K562 (cell line): ENCODE data around the gene ABLIM1. TPM values are rescaled to one million over a fixed set of nuclear protein-coding genes. Genes with fewer than 3 reads are reported as not detected.

Experiments
- ATAC-seq: fragments of 200-7000 bp; cut with Tn5 transposase; 3 replicates; pipeline ENCODE4 v1.9.1; 2020; ENCODE audit warnings: moderate library complexity
- BruUV-seq: library from RNA; stranded (reverse); fragments of 400-500 nt; replicated peaks from 2 replicates; lab custom pipeline; 2021; lab: Mats Ljungman, UMichigan
- CTCF ChIA-PET: fragments of 300-600 bp; formaldehyde crosslinking; extraction: SDS; loops from one replicate; lab custom pipeline; 2021; ENCODE audit warnings: low intra/inter-chr PET ratio; lab: Yijun Ruan, JAX
- POLR2A ChIA-PET: fragments of 300-600, 350-650 bp; sonication (Branson Sonifier 250); formaldehyde crosslinking; extraction: SDS; loops from one replicate; lab custom pipeline; 2021; ENCODE audit warnings: antibody characterized with exemption, inconsistent platforms; lab: Yijun Ruan, JAX
- DNase-seq, 4 experiments: peaks; one replicate each; pipeline versions ENCODE4 v3.0.0 to v3.0.0-alpha.2; 2011 to 2018; ENCODE audit warnings: low spot score in 3 of 4, mixed read lengths in 3 of 4; ENCODE audit errors: extremely low read depth in 1 of 4
- FAIRE-seq: peaks from 2 replicates; lab custom pipeline; 2011; peaks lifted over from hg19 to GRCh38; lab: Jason Lieb, UNC
- H2AFZ ChIP-seq: 2 replicates; pipeline ENCODE4 v1.6.0; 2011; ENCODE audit warnings: low read depth, low read length, control low read depth, inconsistent platforms
- H3K27ac ChIP-seq: fragments of 200-600 bp; 3 replicates; pipeline ENCODE4 v1.8.0; 2011; ENCODE audit warnings: low read depth, mild to moderate bottlenecking, control low read depth, inconsistent platforms, low read length, moderate library complexity, mixed read lengths; ENCODE audit errors: extremely low read depth
- H3K27me3 ChIP-seq, 2 experiments: fragments of 300-600 bp in 1 of 2; 2 replicates in 1 of 2; 3 replicates in 1 of 2; pipeline versions ENCODE4 v1.6.0 to v1.8.0; 2011; ENCODE audit warnings: inconsistent platforms in 2 of 2, low read length in 2 of 2, mild to moderate bottlenecking in 1 of 2, mixed read lengths in 1 of 2, moderate library complexity in 1 of 2; ENCODE audit not compliant: control insufficient read depth in 2 of 2, insufficient read depth in 2 of 2
- H3K36me3 ChIP-seq: fragments of 300-600 bp; 3 replicates; pipeline ENCODE4 v1.8.0; 2011; ENCODE audit warnings: mild to moderate bottlenecking, low read length, inconsistent platforms; ENCODE audit not compliant: control insufficient read depth, insufficient read depth
- H3K4me1 ChIP-seq, 2 experiments: fragments of 200-600 bp in 1 of 2; replicated peaks in 1 of 2; 2 replicates in 1 of 2; 3 replicates in 1 of 2; pipeline versions ENCODE4 v1.5.1 to v1.8.0; 2011; ENCODE audit warnings: inconsistent platforms in 2 of 2, low read length in 2 of 2, mild to moderate bottlenecking in 1 of 2, mixed read lengths in 1 of 2, moderate library complexity in 1 of 2; ENCODE audit not compliant: control insufficient read depth in 2 of 2, insufficient read depth in 2 of 2
- H3K4me2 ChIP-seq: 2 replicates; pipeline ENCODE4 v1.6.1; 2011; ENCODE audit warnings: low read length, control low read depth, inconsistent platforms, mixed read lengths; ENCODE audit not compliant: insufficient read depth
- H3K4me3 ChIP-seq: fragments of 200-600 bp; sonication (generic), shearing (Covaris generic); 2 replicates; pipeline ENCODE4 v1.5.1; 2016; ENCODE audit warnings: control low read depth, inconsistent platforms
- H3K79me2 ChIP-seq: fragments of 200-600 bp; 3 replicates; pipeline ENCODE4 v1.8.0; 2011; ENCODE audit warnings: low read length, inconsistent platforms; ENCODE audit not compliant: control insufficient read depth, insufficient read depth
- H3K9ac ChIP-seq, 2 experiments: 2 replicates each; pipeline versions ENCODE4 v1.6.0 to v1.6.1; 2011; ENCODE audit warnings: low read depth in 2 of 2, low read length in 2 of 2, control low read depth in 1 of 2, inconsistent platforms in 1 of 2, mild to moderate bottlenecking in 1 of 2, mixed read lengths in 1 of 2; ENCODE audit not compliant: insufficient read depth in 1 of 2
- H3K9me1 ChIP-seq: one replicate; pipeline ENCODE4 v1.6.0; 2011; ENCODE audit warnings: inconsistent platforms, mild to moderate bottlenecking, low read length, moderate library complexity; ENCODE audit not compliant: control insufficient read depth, insufficient read depth
- H3K9me3 ChIP-seq: replicated peaks from 2 replicates; pipeline ENCODE4 v1.5.1; 2011; ENCODE audit warnings: low read depth, low read length, inconsistent platforms; ENCODE audit not compliant: control insufficient read depth, insufficient read depth
- H4K20me1 ChIP-seq: replicated peaks from 2 replicates; pipeline ENCODE4 v1.6.1; 2011; ENCODE audit warnings: low read length, inconsistent platforms, mixed read lengths; ENCODE audit not compliant: control insufficient read depth, insufficient read depth
- DACH1 ChIP-seq: fragments of 450-650 bp; IDR thresholded peaks from 2 replicates; pipeline ENCODE4 v1.6.1; 2018; ENCODE audit not compliant: partially characterized antibody
- EHMT2 ChIP-seq: fragments of 450-650 bp; IDR thresholded peaks from 2 replicates; pipeline ENCODE4 v1.6.1; 2018; ENCODE audit warnings: antibody characterized with exemption
- NBN ChIP-seq: fragments of 450-650 bp; IDR thresholded peaks from 2 replicates; pipeline ENCODE4 v1.6.1; 2016; ENCODE audit warnings: low read depth, mild to moderate bottlenecking
- POLR2A ChIP-seq: fragments of 450-650 bp; conservative IDR thresholded peaks from 2 replicates; pipeline ENCODE4 v1.6.1; 2016
- RBM34 ChIP-seq: fragments of 200-400 bp; formaldehyde crosslinking; IDR thresholded peaks from 2 replicates; pipeline ENCODE4 v1.6.1; 2018; ENCODE audit warnings: low read length, borderline replicate concordance; ENCODE audit not compliant: insufficient read depth
- SIRT6 ChIP-seq: IDR thresholded peaks from one replicate; pipeline ENCODE4 v1.6.1; 2012; ENCODE audit warnings: low read depth, mild to moderate bottlenecking, control low read depth, inconsistent platforms, low read length, moderate library complexity
- U2AF2 ChIP-seq: fragments of 200-400 bp; formaldehyde crosslinking; optimal IDR thresholded peaks from 2 replicates; pipeline ENCODE3; 2017; ENCODE audit warnings: low read depth, mild to moderate bottlenecking, low read length
- ZNF41 ChIP-seq: fragments of 250-450 bp; sonication (Bioruptor Pico); conservative IDR thresholded peaks from 2 replicates; pipeline ENCODE4 v1.4.0; 2020; ENCODE audit warnings: mild to moderate bottlenecking
- ZNF589 ChIP-seq: fragments of 200-800 bp; sonication (Bioruptor generic); IDR thresholded peaks from 2 replicates; pipeline ENCODE4 v1.6.1; 2016; ENCODE audit warnings: low read depth, missing genetic modification characterization, missing compliant biosample characterization
- ZNF76 ChIP-seq: fragments of 250-450 bp; sonication (Bioruptor Pico); IDR thresholded peaks from 2 replicates; pipeline ENCODE4 v1.4.0; 2020; ENCODE audit warnings: mild to moderate bottlenecking, moderate library complexity, borderline replicate concordance
- WGBS: fragments of 100-300 bp; shearing (Covaris generic); methylation state at CpG from one replicate; pipeline ENCODE4 v1.1.6; 2016; ENCODE audit warnings: low coverage, mixed read lengths; ENCODE audit not compliant: insufficient coverage; ENCODE audit errors: missing lambda C conversion rate; 5-methylcytosine and 5-hydroxymethylcytosine counted together
- in situ Hi-C: fragments of 300-500 bp; cut with MboI; formaldehyde crosslinking; loops from 4 replicates; pipeline ENCODE4 v1.15.0; 2018; ENCODE audit warnings: inconsistent platforms, mixed read lengths
- intact Hi-C: fragments of 100-400 bp; cut with micrococcal nuclease; formaldehyde crosslinking; loops from 2 replicates; pipeline ENCODE4 v1.14.2; 2022
- polyA plus RNA-seq, 8 experiments: library from polyadenylated mRNA; depleted of rRNA in 4 of 8; stranded (reverse) in 5 of 8; unstranded in 3 of 8; fragments of >200 nt; fragmentation: Nextera tagmentation in 2 of 8; fragmentation: Illumina TruSeq in 1 of 8; extraction: Ambion mirVana in 2 of 8; extraction: Trizol in 1 of 8; gene quantifications; 2 replicates each; pipeline versions ENCODE4 v1.2.1 to v1.2.3, GENCODE V29; 2011 to 2014; ENCODE audit warnings: inconsistent platforms in 1 of 8, missing spikeins in 1 of 8
- total RNA-seq, 7 experiments: library from RNA; depleted of rRNA in 6 of 7; stranded (reverse); fragments of >200 nt in 6 of 7; fragmentation: Illumina TruSeq in 2 of 7; extraction: Trizol in 2 of 7; gene quantifications; 2 replicates each; pipeline versions ENCODE4 v1.2.1 to v1.2.3, GENCODE V29; 2011 to 2021; ENCODE audit warnings: low replicate concordance in 1 of 7
- TF ChIP-seq, protein P1 (sequence below): fragments of 250-450 bp; sonication (Bioruptor Pico); IDR thresholded peaks from 2 replicates; pipeline ENCODE4 v1.5.0; 2021
- TF ChIP-seq, protein P2 (sequence below), 2 experiments: fragments of 150-350 bp in 1 of 2; IDR thresholded peaks; 2 replicates each; pipeline ENCODE4 v1.6.1; 2012 to 2016; ENCODE audit warnings: low read depth in 2 of 2, low read length in 2 of 2, mild to moderate bottlenecking in 1 of 2, moderate library complexity in 1 of 2
- TF ChIP-seq, protein P3 (sequence below): fragments of 450-650 bp; IDR thresholded peaks from 2 replicates; pipeline ENCODE4 v1.6.1; 2014; ENCODE audit warnings: low read depth, mild to moderate bottlenecking, moderate library complexity, borderline replicate concordance
- TF ChIP-seq, protein P4 (sequence below): fragments of 450-650 bp; formaldehyde crosslinking; IDR thresholded peaks from 2 replicates; pipeline ENCODE4 v1.4.0; 2020; ENCODE audit warnings: mild to moderate bottlenecking, moderate library complexity

ABLIM1 gene
- total and polyA plus RNA-seq, 9 of the 15 experiments (the other 6 are each of a cell fraction or from before 2014, with no cell fraction given), result 0.07 to 0.49 (median 0.14) TPM; not detected in 6

DNA sequence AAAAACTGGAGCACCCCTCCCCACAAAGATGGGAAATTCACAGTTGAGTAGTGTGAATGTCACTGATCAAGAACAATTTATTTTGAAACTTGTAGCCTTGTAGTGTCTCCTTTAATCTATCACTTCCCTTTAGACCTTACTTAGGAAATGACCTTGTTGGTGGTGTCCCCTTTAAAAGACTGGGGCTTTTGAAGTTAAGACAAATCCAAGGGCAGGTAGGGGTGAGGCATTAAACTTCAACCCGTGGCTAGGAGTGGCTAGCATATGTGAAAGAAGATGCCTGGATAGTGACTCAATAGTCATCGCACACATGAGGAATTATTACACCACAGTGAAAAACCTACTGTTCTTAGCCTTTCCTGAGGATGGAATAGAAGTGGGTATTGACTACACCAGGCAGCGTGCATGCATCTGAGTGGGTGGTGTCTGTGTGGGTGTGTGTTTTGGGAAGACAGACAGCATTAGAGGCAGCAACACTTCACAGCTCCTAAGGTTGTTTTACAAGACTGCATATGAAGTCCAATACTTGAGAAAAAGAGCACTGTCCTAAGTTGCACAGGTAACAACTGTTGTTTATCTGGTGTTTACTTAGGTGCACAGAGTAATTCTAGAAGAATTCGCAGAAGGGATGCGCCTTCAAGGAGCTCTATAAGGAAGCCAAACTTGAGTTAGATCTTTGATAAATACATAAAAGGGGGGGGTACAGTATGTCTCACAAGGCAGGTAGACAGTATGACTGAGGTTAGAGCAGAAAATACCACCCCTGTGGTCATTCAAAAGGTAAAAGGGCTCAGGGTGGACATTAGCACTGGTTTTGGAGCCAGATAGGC, 32.9 kb downstream of the ABLIM1 start (continued):
- TF ChIP-seq, protein P1, sequence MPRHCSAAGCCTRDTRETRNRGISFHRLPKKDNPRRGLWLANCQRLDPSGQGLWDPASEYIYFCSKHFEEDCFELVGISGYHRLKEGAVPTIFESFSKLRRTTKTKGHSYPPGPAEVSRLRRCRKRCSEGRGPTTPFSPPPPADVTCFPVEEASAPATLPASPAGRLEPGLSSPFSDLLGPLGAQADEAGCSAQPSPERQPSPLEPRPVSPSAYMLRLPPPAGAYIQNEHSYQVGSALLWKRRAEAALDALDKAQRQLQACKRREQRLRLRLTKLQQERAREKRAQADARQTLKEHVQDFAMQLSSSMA (CRISPR knock-in tag), result no peak
- TF ChIP-seq EHMT2 (no peak), SIRT6 (no peak), U2AF2 (no peak), RBM34 (no peak)

DNA sequence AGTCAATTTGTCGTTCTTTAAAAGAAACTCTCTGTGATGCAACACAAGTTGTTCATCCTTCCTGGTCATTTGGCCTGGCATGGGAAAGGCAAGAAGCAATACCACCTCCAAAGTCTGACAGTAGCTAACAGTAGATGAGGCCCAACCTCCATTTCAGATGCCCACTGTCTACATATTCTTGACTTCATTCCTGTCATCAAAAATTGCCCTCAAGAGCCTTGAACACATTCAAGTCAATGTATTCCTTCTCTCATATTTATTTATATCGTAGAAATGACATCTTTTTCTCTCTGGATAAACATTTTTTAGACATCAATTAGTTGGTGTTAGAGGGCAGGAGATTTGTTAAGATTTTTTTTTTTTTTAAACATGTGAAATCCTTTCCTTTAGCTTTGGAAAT, 33.7 kb downstream of the ABLIM1 start:
- no peak for FAIRE-seq
- intact Hi-C loops, result no loop called here
- BruUV-seq, result no TSS peak
- Histone ChIP-seq H2AFZ (no peak overlapping the region), H3K4me1 (no peaks in the 10 kb centered on the region), H3K4me3 (no peak overlapping the region), H3K79me2 (no peaks in the 10 kb centered on the region), H3K36me3 (no peaks in the 10 kb centered on the region), H4K20me1 (no peaks in the 10 kb centered on the region), H3K27ac (no peak overlapping the region), H3K9ac (no peak overlapping the region), H3K9me3 (no peaks in the 10 kb centered on the region), H3K9me1 (no peaks in the 10 kb centered on the region), H3K27me3 (no peaks in the 10 kb centered on the region; a peak in 1 of 5 replicates), H3K4me2 (no peak overlapping the region)
- ATAC-seq, result no peak
- POLR2A ChIA-PET, result no interaction called here
- CTCF ChIA-PET, result no interaction called here
- in situ Hi-C loops, result no loop called here
- WGBS, result 4% methylated on average over 2 of the region's 2 CpGs
- DNase-seq, result no peak
- TF ChIP-seq SIRT6 (no peak), ZNF41 (CRISPR knock-in tag) (no peak), ZNF589 (no peak), POLR2A (no peak), DACH1 (no peak), ZNF76 (CRISPR knock-in tag) (no peak), NBN (no peak)
- TF ChIP-seq, protein P2, sequence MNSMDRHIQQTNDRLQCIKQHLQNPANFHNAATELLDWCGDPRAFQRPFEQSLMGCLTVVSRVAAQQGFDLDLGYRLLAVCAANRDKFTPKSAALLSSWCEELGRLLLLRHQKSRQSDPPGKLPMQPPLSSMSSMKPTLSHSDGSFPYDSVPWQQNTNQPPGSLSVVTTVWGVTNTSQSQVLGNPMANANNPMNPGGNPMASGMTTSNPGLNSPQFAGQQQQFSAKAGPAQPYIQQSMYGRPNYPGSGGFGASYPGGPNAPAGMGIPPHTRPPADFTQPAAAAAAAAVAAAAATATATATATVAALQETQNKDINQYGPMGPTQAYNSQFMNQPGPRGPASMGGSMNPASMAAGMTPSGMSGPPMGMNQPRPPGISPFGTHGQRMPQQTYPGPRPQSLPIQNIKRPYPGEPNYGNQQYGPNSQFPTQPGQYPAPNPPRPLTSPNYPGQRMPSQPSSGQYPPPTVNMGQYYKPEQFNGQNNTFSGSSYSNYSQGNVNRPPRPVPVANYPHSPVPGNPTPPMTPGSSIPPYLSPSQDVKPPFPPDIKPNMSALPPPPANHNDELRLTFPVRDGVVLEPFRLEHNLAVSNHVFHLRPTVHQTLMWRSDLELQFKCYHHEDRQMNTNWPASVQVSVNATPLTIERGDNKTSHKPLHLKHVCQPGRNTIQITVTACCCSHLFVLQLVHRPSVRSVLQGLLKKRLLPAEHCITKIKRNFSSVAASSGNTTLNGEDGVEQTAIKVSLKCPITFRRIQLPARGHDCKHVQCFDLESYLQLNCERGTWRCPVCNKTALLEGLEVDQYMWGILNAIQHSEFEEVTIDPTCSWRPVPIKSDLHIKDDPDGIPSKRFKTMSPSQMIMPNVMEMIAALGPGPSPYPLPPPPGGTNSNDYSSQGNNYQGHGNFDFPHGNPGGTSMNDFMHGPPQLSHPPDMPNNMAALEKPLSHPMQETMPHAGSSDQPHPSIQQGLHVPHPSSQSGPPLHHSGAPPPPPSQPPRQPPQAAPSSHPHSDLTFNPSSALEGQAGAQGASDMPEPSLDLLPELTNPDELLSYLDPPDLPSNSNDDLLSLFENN (IDR thresholded peaks at IDR 0.05; ENCODE audit: low read depth in 2 of 2, low read length in 2 of 2), result no peak
- TF ChIP-seq, protein P3, sequence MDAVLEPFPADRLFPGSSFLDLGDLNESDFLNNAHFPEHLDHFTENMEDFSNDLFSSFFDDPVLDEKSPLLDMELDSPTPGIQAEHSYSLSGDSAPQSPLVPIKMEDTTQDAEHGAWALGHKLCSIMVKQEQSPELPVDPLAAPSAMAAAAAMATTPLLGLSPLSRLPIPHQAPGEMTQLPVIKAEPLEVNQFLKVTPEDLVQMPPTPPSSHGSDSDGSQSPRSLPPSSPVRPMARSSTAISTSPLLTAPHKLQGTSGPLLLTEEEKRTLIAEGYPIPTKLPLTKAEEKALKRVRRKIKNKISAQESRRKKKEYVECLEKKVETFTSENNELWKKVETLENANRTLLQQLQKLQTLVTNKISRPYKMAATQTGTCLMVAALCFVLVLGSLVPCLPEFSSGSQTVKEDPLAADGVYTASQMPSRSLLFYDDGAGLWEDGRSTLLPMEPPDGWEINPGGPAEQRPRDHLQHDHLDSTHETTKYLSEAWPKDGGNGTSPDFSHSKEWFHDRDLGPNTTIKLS, result no peak
- TF ChIP-seq, protein P4, sequence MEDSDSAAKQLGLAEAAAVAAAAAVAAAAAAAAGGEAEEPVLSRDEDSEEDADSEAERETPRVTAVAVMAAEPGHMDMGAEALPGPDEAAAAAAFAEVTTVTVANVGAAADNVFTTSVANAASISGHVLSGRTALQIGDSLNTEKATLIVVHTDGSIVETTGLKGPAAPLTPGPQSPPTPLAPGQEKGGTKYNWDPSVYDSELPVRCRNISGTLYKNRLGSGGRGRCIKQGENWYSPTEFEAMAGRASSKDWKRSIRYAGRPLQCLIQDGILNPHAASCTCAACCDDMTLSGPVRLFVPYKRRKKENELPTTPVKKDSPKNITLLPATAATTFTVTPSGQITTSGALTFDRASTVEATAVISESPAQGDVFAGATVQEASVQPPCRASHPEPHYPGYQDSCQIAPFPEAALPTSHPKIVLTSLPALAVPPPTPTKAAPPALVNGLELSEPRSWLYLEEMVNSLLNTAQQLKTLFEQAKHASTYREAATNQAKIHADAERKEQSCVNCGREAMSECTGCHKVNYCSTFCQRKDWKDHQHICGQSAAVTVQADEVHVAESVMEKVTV (CRISPR knock-in tag), result no peak
